ENCODE measurements around the gene OR52E2.
"Not testable (repeated sequence)": the region's sequence is repeated elsewhere in the genome, so short reads cannot be mapped to it uniquely, and the experiment has no call there.

OR52E2 gene

DNA sequence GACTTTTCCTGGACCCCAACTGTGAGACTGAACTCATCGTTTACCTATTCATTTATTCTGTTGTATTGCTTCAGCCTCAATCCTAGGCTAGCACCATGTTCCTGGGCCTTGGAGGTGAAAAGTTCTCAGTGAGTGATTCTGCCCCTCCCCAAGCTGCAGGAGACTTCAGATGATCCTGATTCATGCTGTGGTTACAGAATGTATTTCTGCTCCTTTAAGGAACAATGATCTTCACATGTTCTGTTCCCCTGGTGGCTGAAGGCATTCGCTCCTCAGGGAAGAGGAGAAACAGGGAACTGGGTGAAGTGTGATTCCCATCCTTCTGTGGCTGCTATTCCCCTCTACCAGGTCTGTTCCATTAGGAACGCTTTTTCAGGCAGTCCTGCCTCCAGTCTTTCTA is 12.4 kb upstream of the OR52E2 start:
- TF ChIP-seq, protein P1, sequence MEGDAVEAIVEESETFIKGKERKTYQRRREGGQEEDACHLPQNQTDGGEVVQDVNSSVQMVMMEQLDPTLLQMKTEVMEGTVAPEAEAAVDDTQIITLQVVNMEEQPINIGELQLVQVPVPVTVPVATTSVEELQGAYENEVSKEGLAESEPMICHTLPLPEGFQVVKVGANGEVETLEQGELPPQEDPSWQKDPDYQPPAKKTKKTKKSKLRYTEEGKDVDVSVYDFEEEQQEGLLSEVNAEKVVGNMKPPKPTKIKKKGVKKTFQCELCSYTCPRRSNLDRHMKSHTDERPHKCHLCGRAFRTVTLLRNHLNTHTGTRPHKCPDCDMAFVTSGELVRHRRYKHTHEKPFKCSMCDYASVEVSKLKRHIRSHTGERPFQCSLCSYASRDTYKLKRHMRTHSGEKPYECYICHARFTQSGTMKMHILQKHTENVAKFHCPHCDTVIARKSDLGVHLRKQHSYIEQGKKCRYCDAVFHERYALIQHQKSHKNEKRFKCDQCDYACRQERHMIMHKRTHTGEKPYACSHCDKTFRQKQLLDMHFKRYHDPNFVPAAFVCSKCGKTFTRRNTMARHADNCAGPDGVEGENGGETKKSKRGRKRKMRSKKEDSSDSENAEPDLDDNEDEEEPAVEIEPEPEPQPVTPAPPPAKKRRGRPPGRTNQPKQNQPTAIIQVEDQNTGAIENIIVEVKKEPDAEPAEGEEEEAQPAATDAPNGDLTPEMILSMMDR (IDR thresholded peaks at IDR 0.05; ENCODE audit: insufficient read depth, low read length, poor library complexity, severe bottlenecking): no peak
- Histone ChIP-seq H3K36me3 (ENCODE audit: control insufficient read depth, insufficient read depth, low read length) (no peaks in the 10 kb centered on the region), H3K4me3 (replicated peaks; ENCODE audit: low read depth, low read length) (no peak overlapping the region), H3K27me3 (replicated peaks; ENCODE audit: control insufficient read depth, insufficient read depth, low read length) (no peaks in the 10 kb centered on the region)
- no peak for DNase-seq (ENCODE audit: extremely low read depth, insufficient read length)

DNA sequence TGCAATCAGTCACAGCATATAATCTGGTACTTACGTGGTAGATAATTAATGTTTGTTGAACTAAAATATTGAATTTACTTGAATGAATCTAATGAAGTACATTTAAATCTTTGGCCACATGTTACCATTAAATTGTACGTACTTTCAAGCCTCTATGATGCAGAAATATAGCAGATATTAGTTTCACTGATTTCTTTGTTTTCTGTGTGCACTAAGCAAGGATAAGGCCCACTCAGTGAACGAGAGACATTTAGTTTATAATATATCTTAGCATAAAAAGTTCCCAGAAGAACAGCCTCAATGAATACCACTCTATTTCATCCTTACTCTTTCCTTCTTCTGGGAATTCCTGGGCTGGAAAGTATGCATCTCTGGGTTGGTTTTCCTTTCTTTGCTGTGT is 9.8 kb upstream of the OR52E2 start, which contains the start of gene OR52E1:
TSS of gene OR52E1 (plus strand) at position 301 of the 400 bp plus-strand sequence.
- DNase-seq (ENCODE audit: extremely low read depth, insufficient read length): no peak
- Histone ChIP-seq H3K27me3 (replicated peaks; ENCODE audit: control insufficient read depth, insufficient read depth, low read length) (no peaks in the 10 kb centered on the region), H3K4me3 (replicated peaks; ENCODE audit: low read depth, low read length) (no peak within 1 kb of the TSS), H3K36me3 (ENCODE audit: control insufficient read depth, insufficient read depth, low read length) (no peaks in the 10 kb centered on the region)
- TF ChIP-seq, protein P1 (IDR thresholded peaks at IDR 0.05; ENCODE audit: insufficient read depth, low read length, poor library complexity, severe bottlenecking): no peak

DNA sequence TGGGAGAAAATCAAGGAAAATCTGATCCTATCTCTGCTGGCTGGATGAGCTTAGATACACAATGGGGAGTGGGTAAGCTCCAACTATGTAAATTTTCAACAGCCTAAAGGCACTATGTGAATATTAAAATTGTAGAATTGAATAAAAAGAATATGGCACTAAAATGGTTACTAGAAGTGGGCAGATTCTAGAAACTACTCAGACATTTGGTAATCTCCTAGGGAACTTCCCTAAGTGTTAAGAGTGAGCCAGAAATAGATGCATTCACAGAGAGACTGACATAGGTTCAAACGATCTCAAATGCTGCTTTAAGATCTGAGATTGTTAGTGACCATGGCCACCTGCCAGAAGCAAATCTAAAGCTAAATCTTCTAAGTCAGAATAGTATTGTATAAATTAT is 5.6 kb upstream of the OR52E2 start:
- Histone ChIP-seq H3K27me3 (replicated peaks; ENCODE audit: control insufficient read depth, insufficient read depth, low read length) (no peaks in the 10 kb centered on the region), H3K4me3 (replicated peaks; ENCODE audit: low read depth, low read length) (no peak overlapping the region), H3K36me3 (ENCODE audit: control insufficient read depth, insufficient read depth, low read length) (no peaks in the 10 kb centered on the region)
- no peak for DNase-seq (ENCODE audit: extremely low read depth, insufficient read length)
- TF ChIP-seq, protein P1 (IDR thresholded peaks at IDR 0.05; ENCODE audit: insufficient read depth, low read length, poor library complexity, severe bottlenecking): no peak

DNA sequence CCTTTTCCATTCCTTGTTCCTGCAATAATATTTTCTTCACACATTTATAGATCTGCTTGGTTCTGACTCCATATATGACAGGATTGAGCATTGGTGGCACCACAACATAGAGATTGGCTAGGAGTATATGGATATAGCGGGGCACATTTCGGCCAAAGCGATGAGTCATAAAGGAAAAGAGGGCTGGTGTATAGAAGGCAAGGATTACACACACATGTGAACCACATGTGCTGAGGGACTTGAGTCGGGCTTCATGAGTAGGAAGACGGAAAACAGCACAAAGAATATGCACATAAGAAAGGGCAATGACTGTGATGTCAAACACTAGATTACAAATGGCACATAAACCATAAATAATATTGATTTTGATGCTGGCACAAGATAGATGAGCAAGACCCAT is 748 bp downstream of the OR52E2 start:
- not testable (repeated sequence) for H3K4me3 ChIP-seq (replicated peaks; ENCODE audit: low read depth, low read length); H3K36me3 ChIP-seq (ENCODE audit: control insufficient read depth, insufficient read depth, low read length); H3K27me3 ChIP-seq (replicated peaks; ENCODE audit: control insufficient read depth, insufficient read depth, low read length); DNase-seq (ENCODE audit: extremely low read depth, insufficient read length)

DNA sequence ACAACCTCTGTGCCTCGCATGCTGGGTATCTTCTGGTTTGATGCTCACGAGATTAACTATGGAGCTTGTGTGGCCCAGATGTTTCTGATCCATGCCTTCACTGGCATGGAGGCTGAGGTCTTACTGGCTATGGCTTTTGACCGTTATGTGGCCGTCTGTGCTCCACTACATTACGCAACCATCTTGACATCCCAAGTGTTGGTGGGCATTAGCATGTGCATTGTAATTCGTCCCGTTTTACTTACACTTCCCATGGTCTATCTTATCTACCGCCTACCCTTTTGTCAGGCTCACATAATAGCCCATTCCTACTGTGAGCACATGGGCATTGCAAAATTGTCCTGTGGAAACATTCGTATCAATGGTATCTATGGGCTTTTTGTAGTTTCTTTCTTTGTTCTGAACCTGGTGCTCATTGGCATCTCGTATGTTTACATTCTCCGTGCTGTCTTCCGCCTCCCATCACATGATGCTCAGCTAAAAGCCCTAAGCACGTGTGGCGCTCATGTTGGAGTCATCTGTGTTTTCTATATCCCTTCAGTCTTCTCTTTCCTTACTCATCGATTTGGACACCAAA is 12.6 kb downstream of the OR52E2 start:
- TF ChIP-seq, protein P1 (IDR thresholded peaks at IDR 0.05; ENCODE audit: insufficient read depth, low read length, poor library complexity, severe bottlenecking): no peak
- DNase-seq (ENCODE audit: extremely low read depth, insufficient read length): no peak
- H3K36me3 ChIP-seq (ENCODE audit: control insufficient read depth, insufficient read depth, low read length): no peaks in the 10 kb centered on the region
- no peak overlapping the region for H3K4me3 ChIP-seq (replicated peaks; ENCODE audit: low read depth, low read length)
- no peaks in the 10 kb centered on the region for H3K27me3 ChIP-seq (replicated peaks; ENCODE audit: control insufficient read depth, insufficient read depth, low read length)

DNA sequence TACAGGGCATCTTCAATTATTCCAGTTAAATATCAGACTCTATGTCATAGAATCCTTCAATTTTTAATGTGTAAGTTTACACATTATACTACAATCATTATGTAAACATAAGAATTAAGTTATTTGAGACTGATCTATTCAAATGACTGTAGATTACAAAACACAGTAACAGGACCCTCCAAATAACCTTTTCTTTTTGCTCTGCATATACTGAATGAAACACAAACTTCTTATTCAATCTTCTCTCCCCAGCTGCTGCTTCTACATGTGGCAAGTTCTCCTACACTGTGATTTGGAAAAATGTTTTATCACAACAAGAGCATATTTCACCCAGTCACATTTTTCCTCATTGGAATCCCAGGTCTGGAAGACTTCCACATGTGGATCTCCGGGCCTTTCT is 13.2 kb downstream of the OR52E2 start, which contains the start of gene OR52J3:
TSS of gene OR52J3 (plus strand) at position 301 of the 400 bp plus-strand sequence. CDS start at position 301, 0 bp downstream.
- TF ChIP-seq, protein P1 (IDR thresholded peaks at IDR 0.05; ENCODE audit: insufficient read depth, low read length, poor library complexity, severe bottlenecking): no peak
- H3K36me3 ChIP-seq (ENCODE audit: control insufficient read depth, insufficient read depth, low read length): no peaks in the 10 kb centered on the region
- no peak for DNase-seq (ENCODE audit: extremely low read depth, insufficient read length)

More for the DNA sequence above, 13.2 kb downstream of the OR52E2 start, which contains the start of gene OR52J3:
- no peaks in the 10 kb centered on the region for H3K27me3 ChIP-seq (replicated peaks; ENCODE audit: control insufficient read depth, insufficient read depth, low read length)
- no peak within 1 kb of the TSS for H3K4me3 ChIP-seq (replicated peaks; ENCODE audit: low read depth, low read length)

All from GM06990 (cell line).